Upper lobe of right lung (tissue), 1 donor: ENCODE results near the gene RASAL3. TPM values are rescaled to one million over a fixed set of nuclear protein-coding genes. Genes with fewer than 3 reads are reported as not detected.
A peak's percentile ranks its signal among the peaks of the same experiment; 100 is the strongest.

ENCODE experiments used
- ATAC-seq: fragments of 200-7000 bp; cut with Tn5 transposase; one replicate; pipeline ENCODE4 v1.9.1; 2020; ENCODE audit warnings: mild to moderate bottlenecking, moderate library complexity
- DNase-seq: peaks from one replicate; pipeline ENCODE4 v3.0.0-alpha.2; 2020
- H3K27ac ChIP-seq: fragments of 200-600 bp; one replicate; pipeline ENCODE4 v1.8.0; 2022
- H3K27me3 ChIP-seq: fragments of 200-600 bp; one replicate; pipeline ENCODE4 v1.8.0; 2022; ENCODE audit warnings: mild to moderate bottlenecking
- H3K36me3 ChIP-seq: fragments of 200-600 bp; one replicate; pipeline ENCODE4 v1.8.0; 2022
- H3K4me1 ChIP-seq: fragments of 200-600 bp; one replicate; pipeline ENCODE4 v1.8.0; 2022
- H3K4me3 ChIP-seq: fragments of 200-600 bp; one replicate; pipeline ENCODE4 v1.8.0; 2022; ENCODE audit warnings: mild to moderate bottlenecking
- H3K9me3 ChIP-seq: fragments of 200-600 bp; one replicate; pipeline ENCODE4 v1.8.0; 2022
- intact Hi-C: fragments of 100-400 bp; cut with DNase I; formaldehyde crosslinking; loops from one replicate; pipeline ENCODE4 v1.11.0; 2022
- total RNA-seq: library from RNA; stranded (reverse); fragmentation: NEBNext Ultra II Directional; extraction: Animal tissue kit (Norgen Biotek cat#: 25700); gene quantifications from one replicate; pipeline ENCODE4 v1.2.1, GENCODE V29; 2021
- TF ChIP-seq, protein P1 (sequence below): fragments of 200-600 bp; IDR thresholded peaks from one replicate; pipeline ENCODE4 v1.8.0; 2022; ENCODE audit warnings: antibody characterized with exemption
- donor health status: DM: no; HTN: yes; CAD: no; lungs with severe emphysema.

RASAL3 gene
- total RNA-seq, 1 donor from 2014 or later: 19.1 TPM

DNA sequence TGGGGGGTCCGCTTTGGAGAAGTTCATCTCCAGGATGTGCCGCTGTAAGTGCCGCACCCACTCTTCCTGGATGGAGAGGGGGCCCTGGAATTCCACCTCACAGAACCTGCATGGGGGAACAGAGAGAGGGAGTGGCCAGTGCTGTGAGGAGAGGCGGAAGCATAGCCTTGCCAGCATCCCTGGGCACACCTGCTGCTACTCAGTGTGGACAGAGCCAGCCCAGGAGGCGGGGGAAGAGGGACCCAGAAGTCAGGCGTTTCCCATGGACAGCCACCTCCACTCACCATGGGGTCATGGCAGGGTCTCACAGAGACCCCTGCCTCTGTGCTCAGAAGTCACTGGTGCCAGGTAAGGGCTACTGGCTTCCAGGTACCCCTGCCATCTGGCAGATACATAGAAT lies 41.2 kb downstream of the RASAL3 start:
- no peaks in the 10 kb centered on the region for H3K27me3 ChIP-seq
- intact Hi-C loops: no loop called here
- no peaks in the 10 kb centered on the region for H3K9me3 ChIP-seq
- peaks cover 4% of the 10 kb centered on the region for H3K4me1 ChIP-seq
- no peak overlapping the region for H3K27ac ChIP-seq
- no peak overlapping the region for H3K4me3 ChIP-seq
- peaks cover 58% of the 10 kb centered on the region for H3K36me3 ChIP-seq
- DNase-seq (no peak), ATAC-seq (no peak)
- TF ChIP-seq, protein P1, sequence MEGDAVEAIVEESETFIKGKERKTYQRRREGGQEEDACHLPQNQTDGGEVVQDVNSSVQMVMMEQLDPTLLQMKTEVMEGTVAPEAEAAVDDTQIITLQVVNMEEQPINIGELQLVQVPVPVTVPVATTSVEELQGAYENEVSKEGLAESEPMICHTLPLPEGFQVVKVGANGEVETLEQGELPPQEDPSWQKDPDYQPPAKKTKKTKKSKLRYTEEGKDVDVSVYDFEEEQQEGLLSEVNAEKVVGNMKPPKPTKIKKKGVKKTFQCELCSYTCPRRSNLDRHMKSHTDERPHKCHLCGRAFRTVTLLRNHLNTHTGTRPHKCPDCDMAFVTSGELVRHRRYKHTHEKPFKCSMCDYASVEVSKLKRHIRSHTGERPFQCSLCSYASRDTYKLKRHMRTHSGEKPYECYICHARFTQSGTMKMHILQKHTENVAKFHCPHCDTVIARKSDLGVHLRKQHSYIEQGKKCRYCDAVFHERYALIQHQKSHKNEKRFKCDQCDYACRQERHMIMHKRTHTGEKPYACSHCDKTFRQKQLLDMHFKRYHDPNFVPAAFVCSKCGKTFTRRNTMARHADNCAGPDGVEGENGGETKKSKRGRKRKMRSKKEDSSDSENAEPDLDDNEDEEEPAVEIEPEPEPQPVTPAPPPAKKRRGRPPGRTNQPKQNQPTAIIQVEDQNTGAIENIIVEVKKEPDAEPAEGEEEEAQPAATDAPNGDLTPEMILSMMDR: no peak

DNA sequence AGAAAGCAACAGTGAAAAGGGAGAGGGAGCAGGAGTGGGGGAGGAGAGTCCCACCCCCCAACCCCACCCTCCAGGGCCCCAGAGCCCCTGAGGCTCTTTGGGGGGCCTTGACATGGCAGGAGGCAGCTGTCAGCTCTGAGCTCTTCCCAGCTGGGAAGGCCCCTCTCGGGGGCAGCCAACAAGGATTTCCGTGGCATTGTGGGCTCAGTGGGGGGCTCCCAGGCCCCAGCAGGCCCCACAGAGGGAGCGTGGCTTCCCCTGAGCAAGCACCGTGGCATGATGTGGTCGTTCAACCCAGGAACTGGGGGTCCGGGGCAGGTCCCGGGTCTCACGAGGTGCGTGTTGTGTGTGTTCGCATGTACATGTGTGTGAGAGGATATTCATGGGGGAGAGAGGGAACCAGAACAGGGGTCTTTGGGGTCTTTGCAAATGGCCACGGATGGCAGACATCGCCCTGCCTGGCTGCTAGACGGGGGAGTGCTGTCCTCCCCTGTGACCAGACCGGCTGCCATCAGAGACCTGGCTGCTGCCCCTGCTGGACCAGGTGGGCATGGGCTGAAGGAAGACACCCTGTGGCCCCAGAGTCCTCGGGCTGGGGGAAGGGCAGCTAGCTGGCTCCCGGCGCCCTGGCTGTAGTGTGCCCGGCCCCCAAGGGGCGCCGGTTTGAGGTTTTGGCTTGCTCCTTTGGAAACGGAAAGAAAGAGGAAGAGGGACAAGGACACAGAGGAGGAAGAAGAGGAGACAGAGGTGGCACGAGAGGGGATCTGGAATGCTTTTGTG lies 41.9 kb downstream of the RASAL3 start:
- ATAC-seq (no peak), DNase-seq (no peak)
- H3K27me3 ChIP-seq: no peaks in the 10 kb centered on the region
- no peaks in the 10 kb centered on the region for H3K9me3 ChIP-seq
- TF ChIP-seq, protein P1: no peak
- no peak overlapping the region for H3K4me3 ChIP-seq
- peaks cover 51% of the 10 kb centered on the region for H3K36me3 ChIP-seq
- intact Hi-C loops: no loop called here
- H3K4me1 ChIP-seq: peaks cover 8% of the 10 kb centered on the region
- peak overlapping the region; percentile 51 for H3K27ac ChIP-seq

DNA sequence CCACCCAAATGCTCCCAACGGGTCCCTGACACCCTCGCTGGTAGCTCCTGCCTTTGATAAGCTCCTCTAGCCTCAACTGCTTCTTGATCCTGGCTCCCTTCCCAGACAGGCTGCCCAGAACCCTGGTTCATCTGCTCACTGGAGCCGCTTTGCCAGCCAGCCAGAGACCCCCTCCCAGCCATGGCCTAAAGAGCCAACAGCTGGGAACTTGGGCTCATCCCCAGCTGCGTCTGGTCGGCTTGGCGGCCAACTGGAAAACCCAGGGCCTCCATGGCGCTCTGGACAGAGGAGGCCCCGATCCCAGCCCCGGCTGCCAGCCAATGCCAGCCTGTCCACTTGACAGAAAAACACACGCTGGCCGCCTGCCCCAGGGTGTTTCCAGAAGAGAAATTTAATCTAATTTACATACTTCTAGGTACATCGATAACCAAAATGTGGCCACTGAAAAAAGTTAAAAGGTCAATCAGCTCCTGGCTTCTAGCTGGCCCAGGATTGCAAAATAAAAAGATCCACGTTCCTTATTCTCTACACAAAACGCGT lies 42.6 kb downstream of the RASAL3 start:
- ATAC-seq: no peak
- intact Hi-C loops: no loop called here
- Histone ChIP-seq H3K9me3 (no peaks in the 10 kb centered on the region), H3K27me3 (no peaks in the 10 kb centered on the region), H3K4me1 (peaks cover 15% of the 10 kb centered on the region), H3K36me3 (peaks cover 45% of the 10 kb centered on the region), H3K4me3 (no peak overlapping the region), H3K27ac (peak overlapping the region; percentile 51)
- DNase-seq: no peak
- TF ChIP-seq, protein P1: no peak

DNA sequence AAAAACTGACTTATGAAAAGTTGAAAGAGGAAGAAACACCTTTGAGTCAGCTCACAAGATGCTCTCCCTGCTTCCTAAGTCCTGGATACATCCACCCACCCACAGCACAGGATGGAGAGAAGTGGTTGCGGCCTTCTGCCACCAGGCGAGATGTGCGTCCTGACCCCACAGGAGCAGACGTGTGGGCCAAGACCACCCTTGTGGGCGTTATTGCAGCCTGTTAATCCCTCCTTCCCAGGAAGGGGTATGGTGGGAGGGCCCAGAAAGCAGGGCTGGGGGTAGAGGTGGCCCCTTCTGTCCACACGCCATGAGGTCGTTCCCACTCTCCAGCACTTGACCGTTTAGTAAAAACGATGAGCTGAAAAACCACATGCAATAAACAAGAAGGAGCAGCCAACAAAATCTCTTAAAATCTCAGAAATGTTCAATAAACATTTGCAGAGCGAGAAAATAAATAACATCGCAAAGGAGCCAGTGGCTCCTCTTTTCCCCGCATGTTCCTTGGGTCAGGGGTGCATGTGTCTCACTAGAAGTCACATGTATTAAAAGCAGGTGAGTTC lies 43.1 kb downstream of the RASAL3 start:
- H3K4me3 ChIP-seq: no peak overlapping the region
- intact Hi-C loops: no loop called here
- H3K4me1 ChIP-seq: peaks cover 21% of the 10 kb centered on the region
- ATAC-seq: no peak
- no peak for DNase-seq
- H3K27ac ChIP-seq: peak overlapping the region; percentile 51
- no peaks in the 10 kb centered on the region for H3K9me3 ChIP-seq
- no peaks in the 10 kb centered on the region for H3K27me3 ChIP-seq
- TF ChIP-seq, protein P1: no peak
- H3K36me3 ChIP-seq: peaks cover 39% of the 10 kb centered on the region

DNA sequence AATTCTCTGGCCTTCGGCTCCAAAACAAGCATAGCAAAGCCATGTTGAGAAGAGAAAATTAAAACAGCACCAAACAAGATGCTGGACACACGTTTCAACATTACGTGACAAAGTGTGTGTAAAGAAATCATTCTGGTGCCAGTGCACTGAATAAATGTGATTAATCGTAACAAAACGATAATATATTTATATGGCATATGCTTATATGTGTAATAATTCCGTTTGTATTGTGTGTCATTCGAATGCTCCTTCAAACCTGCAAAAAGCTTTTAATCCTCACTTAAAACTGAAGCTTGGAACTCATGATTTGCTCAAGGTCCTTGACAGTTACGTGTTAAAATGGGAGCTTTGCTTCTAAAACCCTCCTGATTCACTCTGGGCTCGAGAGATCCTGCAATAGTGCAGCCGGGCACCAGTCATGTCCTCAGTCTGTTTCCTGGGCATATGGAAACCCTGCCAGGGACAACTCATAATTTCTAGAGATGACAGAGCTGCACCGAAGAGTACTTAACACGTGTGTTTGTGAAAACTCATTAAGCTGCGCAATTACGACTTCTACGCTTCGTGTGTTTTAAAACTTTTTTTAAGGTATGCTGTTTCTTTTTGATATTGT lies 44.8 kb downstream of the RASAL3 start:
- H3K9me3 ChIP-seq: no peaks in the 10 kb centered on the region
- peak overlapping the region; percentile 100 for H3K4me3 ChIP-seq
- no peaks in the 10 kb centered on the region for H3K27me3 ChIP-seq
- TF ChIP-seq, protein P1: no peak
- no peak overlapping the region for H3K27ac ChIP-seq
- H3K4me1 ChIP-seq: peaks cover 24% of the 10 kb centered on the region
- DNase-seq: no peak
- peaks cover 30% of the 10 kb centered on the region for H3K36me3 ChIP-seq
- ATAC-seq: no peak
- intact Hi-C loops: no loop called here
